ENCODE measurements around the gene UNC93B1. TPM values are rescaled to one million over a fixed set of nuclear protein-coding genes. Genes with fewer than 3 reads are reported as not detected.
A peak's percentile ranks its signal among the peaks of the same experiment; 100 is the strongest.

The UNC93B1 gene
- total RNA-seq, 1 donor from 2014 or later = 9.9 TPM

GRCh38 chr11:68024508-68024907, 20.6 kb upstream of the UNC93B1 start:
- DNase-seq (ENCODE audit: low spot score) = no peak

- no peak for DNase-seq (ENCODE audit: low spot score)
These were observed 18.6 kb upstream of the UNC93B1 start for GRCh38 chr11:68022531-68022930.

- no peak for DNase-seq (ENCODE audit: low spot score)
These were observed 17.4 kb upstream of the UNC93B1 start for GRCh38 chr11:68021167-68021787.

- DNase-seq (ENCODE audit: low spot score) = peak; percentile 33
These were observed 16.7 kb upstream of the UNC93B1 start for GRCh38 chr11:68020575-68020974.

GRCh38 chr11:68019486-68019885, 15.6 kb upstream of the UNC93B1 start:
- DNase-seq (ENCODE audit: low spot score) = no peak

- no peak for DNase-seq (ENCODE audit: low spot score)
These were observed 14.9 kb upstream of the UNC93B1 start for GRCh38 chr11:68018730-68019190.

GRCh38 chr11:68017980-68018729, 14.3 kb upstream of the UNC93B1 start:
- no peak for DNase-seq (ENCODE audit: low spot score)

- DNase-seq (ENCODE audit: low spot score) = peak; percentile 25
These were observed 13.3 kb upstream of the UNC93B1 start for GRCh38 chr11:68016904-68017817.

GRCh38 chr11:68016161-68016903, 12.4 kb upstream of the UNC93B1 start:
- no peak for DNase-seq (ENCODE audit: low spot score)

- DNase-seq (ENCODE audit: low spot score) = no peak
These were observed 11.6 kb upstream of the UNC93B1 start for GRCh38 chr11:68015467-68015866.

- DNase-seq (ENCODE audit: low spot score) = no peak
These were observed 11.1 kb upstream of the UNC93B1 start for GRCh38 chr11:68014947-68015447.

- no peak for DNase-seq (ENCODE audit: low spot score)
These were observed 10.5 kb upstream of the UNC93B1 start for GRCh38 chr11:68014157-68014946.

- no peak for DNase-seq (ENCODE audit: low spot score)
These were observed 9.8 kb upstream of the UNC93B1 start for GRCh38 chr11:68013611-68014156.

- DNase-seq (ENCODE audit: low spot score) = peak; percentile 92
These were observed 9.1 kb upstream of the UNC93B1 start for GRCh38 chr11:68012843-68013610.

GRCh38 chr11:68012044-68012842, 8.3 kb upstream of the UNC93B1 start:
- DNase-seq (ENCODE audit: low spot score) = no peak

GRCh38 chr11:68011051-68011943, 7.4 kb upstream of the UNC93B1 start:
- no peak for DNase-seq (ENCODE audit: low spot score)
